HG02623 (cell line): ENCODE measurements around the gene SMNDC1.
"Not testable (repeated sequence)": the region's sequence is repeated elsewhere in the genome, so short reads cannot be mapped to it uniquely, and the experiment has no call there.

Source experiments
- ATAC-seq: cut with Tn5 transposase; IDR thresholded peaks from one replicate; pipeline ENCODE4 v1.9.1; 2021; ENCODE audit warnings: moderate library complexity; ENCODE audit not compliant: unreplicated experiment

The SMNDC1 gene

DNA sequence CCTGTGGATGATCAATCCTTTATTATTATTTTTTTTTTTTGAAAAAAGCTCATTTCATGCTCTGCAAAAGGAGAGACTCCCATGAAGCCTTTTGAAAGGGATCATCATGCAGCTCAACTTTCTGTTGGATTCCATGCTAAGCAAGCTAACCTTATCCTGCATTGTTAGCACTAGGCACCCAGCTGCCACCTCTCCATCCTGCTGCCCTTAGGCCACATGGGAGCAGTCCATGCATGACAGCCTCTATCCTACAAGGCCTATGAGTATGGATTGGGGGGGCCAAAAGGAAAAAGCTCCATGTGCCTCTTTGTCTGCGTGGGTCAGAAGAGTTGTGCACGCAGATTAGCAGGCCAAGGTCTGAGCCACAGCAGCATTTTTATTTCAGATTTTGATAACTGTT, 19.2 kb downstream of the SMNDC1 start:
- ATAC-seq, result no peak

DNA sequence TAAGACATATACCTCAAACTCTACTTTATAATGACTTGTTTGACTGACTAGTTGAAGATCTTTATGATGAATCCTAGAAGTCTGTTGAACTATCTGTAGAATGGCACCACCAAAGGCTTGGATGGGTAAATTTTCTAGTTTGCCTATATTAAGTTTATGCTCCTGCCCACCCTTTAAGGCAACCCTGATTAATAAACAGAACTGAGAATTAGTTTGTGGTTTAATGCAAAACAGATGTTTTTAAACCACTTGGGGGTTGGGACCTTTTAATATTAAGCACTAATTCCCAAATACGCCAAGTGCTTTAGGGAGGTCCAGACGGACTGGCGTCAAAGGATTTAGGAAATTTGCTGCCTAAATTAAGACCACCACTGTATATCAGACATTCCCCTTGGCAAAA, 20.5 kb downstream of the SMNDC1 start:
- no peak for ATAC-seq

DNA sequence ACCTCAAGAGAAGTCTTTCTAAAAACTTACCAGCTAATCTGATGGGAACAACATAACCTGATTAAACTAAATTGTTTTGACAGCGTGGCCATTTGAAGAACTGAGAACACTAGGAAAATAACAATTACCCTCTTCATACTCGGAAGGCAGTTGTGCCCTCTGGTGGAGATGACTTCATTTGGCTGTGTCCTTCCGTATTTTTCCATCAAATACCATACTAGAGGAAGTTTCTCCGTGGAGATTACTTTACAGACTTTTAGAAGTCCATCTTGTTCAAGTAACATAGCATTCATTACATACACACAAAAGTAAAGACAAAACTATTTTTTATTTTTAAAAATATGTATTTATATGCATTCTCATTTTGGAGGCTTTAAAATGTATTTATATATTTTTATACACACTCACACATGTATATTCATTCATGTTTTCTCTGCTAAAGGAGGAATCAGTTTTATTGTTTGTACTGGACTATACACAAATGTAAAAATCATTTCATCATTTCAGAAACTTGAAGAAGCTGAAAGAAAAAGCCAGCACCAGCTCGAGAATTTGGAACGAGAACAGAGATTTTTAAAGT, 25.2 kb downstream of the SMNDC1 start:
- no peak for ATAC-seq

DNA sequence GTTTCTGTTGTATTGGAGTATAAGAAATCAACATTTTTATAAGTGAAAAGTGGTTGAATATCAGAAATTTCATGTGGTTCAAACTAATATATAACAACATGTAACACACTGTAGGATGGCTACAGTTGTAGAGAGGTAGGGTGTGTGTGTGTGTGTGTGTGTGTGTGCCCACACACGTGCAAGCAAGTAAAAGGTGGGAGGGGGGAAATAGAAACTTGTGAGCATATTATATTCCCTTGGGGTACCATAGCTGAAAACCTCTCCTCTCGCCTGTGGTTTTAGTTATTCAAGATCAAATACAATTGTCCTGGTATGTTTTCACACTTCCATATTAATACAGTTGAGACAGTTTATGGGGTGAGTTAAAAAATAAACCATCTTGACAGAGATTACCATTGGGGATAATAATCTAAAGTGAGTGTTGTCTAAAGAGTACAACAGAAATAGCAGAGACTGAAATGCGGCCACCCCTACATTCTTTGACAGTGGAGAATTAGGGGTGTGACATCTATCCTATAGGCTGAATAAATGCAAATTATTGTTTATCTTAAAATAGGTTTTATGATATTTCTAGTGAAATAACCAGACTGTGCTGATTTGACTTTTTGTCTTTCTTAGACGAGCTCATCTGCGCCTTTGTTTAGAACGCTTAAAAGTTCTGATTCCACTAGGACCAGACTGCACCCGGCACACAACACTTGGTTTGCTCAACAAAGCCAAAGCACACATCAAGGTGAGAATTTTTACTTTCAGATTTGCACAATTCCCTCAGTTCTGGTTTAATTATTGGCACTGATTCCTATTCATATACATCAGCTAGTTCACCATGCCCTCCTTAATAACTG, 25.9 kb downstream of the SMNDC1 start:
- ATAC-seq, result no peak

DNA sequence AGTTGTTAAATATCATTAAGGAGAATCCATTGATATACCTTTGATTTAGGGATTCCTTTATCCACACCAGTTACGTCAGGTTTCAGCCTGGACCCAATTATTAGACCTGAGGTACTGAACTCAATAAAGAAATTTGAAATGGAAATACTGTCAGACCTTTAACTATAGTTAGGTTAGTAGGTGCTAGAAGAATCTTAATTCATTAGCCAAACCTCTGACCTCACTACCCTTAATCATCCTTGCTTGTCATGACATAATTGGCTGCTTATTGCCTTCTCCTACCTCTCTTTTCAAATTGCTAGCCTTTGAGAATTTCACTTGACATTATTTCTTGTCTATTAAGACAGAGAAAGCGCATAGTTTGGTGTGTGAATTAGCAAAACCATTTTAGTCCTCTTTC, 27.1 kb downstream of the SMNDC1 start:
- no peak for ATAC-seq

DNA sequence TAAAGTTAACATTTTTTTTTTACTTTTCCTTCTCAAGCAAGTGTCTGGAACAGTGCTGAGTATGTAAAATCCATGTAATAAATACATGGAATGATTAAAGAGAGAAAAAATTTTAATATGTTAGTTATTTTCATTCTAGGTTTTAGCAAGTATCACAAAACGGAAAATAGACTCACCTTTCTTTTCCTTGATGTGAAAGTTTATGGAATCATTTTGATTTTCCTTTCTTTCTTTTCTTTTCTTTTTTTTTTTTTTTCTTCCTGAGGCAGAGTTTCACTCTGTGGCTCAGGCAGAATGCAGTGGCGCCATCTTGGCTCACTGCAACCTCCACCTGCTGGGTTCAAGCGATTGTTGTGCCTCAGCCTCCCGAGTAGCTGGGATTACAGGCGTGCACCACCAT, 28.1 kb downstream of the SMNDC1 start:
- ATAC-seq, result no peak

DNA sequence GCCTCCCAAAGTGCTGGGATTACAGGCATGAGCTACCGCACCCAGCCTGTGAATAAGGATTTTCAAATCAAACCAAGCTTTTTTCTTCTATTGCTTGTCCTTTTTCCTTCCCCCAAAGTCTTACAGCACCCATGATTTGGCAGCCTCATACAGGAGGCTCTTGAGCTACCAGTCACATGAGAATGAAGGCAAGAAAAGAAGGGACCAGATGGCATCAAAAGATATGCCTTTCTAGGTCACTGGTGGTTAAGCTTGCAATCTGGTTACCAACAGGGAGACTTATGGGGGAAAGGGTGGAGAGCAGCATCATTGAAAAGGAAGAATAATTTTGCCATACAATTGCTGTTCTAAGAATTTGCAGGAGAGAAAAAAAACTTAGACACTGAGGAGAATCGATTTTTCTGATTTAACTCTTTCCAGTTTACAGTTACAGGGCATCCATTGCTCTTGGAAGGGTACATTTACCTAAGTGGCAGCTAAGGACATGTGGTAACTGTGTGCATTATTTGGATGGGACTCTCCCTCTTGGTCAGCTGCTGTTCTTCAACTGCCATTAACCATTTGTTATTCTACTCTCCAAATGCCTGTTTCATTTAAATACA, 29.5 kb downstream of the SMNDC1 start:
- no peak for ATAC-seq

DNA sequence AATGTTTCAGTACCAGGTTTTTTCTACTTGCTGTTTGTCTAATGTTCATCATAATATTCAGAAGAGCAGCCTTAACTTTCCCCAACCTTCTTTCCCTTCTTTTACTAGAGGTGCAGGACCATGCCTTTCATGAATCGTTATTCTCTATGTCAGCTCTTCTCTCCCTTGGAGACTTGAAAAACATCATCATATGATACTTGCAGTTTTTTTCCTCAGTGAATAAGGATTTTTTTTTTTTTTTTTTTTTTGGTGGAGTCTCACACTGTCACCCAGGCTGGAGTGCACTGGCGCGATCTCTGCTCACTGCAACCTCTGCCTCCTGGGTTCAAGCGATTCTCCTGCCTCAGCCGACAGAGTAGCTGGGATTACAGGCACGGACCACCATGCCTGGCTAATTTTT, 30.1 kb downstream of the SMNDC1 start:
- no peak for ATAC-seq

DNA sequence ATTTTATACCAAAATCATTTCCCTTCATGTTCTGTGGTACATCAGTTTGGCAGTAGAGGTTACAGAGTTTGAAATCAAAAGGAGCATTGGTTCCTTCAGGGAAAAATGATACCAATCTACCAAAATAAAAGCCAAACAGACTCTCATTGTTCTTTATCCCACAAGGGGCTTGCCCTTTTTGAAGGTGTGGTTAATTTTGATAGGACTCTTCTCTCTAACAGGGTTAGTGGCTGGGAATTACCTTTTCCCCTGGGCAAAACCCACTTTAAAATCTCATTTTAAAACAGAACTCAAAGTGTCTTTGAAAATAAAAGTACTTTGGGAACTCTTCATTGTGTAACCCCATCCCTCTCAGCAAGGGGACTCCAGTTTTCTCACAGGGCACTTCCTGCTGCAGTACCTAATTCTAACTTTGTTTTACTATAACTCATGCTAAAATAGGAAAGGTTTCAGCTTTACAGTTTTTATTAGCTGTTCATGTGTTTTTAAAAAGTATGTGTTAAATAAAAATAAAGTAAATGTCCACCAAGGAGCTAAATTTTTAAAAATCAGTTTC, 30.6 kb downstream of the SMNDC1 start:
- ATAC-seq, result no peak

DNA sequence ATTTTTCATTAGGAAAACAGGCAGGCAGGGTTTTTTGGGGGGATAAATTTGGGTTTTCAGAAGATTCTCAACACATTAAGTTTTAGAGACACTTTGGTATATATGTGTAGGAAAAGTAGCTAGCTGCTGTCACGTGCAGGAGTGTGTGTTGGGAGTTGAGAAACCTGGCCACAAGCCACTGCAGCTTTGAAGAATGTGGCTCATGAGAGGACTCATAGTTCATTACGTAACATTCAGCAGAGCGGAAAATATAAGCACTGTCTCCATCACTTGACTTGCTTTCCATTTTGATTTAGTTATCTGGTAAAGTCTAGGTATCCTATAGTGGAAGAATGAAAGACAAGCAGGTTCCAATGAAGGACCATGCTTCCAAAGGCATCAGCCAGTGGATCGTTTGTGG, 31.2 kb downstream of the SMNDC1 start:
- ATAC-seq, result no peak

DNA sequence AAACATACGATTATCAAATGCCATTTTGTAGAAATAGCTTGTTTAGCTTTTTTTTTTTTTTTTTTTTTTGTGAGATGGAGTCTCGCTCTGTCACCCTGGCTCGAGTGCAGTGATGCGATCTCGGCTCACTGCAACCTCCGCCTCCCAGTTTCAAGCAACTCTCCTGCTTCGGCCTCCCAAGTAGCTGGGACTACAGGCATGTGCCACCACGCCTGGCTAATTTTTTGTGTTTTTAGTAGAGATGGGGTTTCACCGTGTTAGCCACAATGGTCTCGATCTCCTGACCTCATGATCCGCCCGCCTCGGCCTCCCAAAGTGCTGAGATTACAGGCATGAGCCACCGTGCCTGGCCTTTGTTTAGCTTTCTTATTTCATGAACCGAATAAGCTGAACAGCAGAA, 31.7 kb downstream of the SMNDC1 start:
- not testable (repeated sequence) for ATAC-seq

DNA sequence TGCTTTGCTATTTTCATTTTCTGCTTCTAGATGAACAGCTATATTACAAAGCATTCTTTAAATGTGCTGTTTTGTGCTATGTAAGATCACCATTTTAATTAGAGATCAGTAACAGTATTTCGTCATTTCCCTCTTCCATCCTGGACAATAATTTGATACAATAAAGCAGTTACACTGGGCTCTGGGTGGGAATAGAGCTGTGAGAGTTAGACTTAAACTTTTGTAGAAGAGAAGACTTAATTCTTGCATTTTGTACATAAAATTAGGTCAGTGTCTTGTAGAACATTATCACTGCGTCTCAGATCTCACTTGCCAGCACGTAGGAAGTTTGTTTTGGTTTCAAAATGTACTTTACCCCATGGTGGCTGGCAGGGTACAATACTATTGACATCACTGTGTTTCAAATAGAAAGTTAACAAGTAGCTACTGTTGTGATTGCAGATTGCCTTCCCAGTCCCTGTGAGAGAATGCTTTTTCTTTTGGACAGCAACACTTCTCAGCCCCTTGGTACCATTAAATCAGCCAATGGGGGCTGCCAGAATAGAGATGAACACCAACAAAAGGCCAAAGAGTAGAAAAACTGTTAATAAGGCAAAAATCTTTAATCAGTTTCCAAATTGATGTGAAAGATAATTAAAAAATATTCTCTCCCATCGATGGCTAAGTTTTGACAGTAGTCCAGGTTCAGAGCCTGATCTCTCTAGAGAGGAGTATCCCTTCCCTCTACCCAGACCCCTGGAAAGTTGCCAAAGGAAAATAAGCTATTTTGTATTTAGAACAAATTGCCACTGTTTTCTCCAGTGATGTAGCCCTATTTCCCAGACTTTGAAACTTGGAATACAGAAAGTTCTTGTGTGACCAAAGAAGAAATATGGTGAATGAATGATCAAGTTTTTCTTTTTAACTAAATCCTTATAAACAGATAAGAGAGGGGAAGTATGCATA, 35.1 kb downstream of the SMNDC1 start:
- no peak for ATAC-seq

DNA sequence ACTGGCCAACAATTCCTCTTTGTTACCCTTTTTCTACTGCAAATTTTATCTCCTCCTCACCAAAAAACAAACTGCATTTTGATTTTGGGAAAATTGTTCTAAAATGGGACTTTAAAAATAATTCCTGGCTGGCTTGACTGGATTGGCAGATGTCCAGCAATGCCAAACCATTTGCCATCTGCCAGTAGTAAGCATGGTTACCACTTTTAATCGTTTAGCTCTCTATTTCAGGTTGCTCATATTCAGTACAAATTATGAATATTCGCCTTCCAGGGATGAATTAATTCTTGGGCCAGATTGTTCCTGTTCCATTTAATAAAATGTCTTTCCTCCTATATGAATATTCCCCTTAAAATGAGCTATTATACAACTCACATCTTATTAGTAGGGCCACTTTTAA, 35.7 kb downstream of the SMNDC1 start:
- ATAC-seq, result no peak

DNA sequence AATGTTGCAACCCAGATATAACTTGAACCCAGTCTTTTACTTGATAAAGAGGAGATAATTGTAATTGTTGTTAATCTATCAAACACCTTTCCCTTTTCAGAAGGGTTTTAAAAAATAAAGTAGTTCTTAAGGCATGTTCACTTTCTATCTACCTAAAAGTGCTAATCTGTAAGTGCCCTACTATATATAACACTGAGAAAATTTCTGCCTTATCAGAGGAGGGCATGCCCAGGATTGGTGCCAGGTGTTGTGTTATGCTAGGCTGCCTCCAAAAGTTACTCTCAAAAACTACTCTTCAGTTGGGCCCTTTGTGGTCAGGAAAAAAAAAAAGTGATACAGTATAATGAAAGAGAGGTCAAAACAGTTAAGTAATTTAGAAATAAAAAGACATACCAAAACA, 36.3 kb downstream of the SMNDC1 start:
- no peak for ATAC-seq

DNA sequence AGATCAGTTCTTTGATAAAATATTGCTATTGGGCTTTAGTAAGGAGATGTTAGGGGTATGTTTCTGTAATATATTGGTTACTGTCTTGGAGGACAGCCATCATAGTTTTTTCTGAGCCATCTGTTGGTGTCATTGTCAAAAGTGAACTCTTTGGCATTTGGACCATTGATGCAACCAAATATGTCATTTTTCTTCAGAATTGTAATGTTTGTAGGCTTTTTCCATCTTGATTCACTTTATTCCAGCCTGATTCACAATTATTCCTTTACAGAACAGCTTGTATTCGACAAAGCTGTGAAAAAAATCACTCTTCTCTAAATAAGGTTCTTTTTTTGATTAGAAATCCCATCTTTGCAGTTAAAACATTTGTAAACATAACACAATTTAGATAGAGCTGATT, 37.4 kb downstream of the SMNDC1 start:
- ATAC-seq, result no peak

DNA sequence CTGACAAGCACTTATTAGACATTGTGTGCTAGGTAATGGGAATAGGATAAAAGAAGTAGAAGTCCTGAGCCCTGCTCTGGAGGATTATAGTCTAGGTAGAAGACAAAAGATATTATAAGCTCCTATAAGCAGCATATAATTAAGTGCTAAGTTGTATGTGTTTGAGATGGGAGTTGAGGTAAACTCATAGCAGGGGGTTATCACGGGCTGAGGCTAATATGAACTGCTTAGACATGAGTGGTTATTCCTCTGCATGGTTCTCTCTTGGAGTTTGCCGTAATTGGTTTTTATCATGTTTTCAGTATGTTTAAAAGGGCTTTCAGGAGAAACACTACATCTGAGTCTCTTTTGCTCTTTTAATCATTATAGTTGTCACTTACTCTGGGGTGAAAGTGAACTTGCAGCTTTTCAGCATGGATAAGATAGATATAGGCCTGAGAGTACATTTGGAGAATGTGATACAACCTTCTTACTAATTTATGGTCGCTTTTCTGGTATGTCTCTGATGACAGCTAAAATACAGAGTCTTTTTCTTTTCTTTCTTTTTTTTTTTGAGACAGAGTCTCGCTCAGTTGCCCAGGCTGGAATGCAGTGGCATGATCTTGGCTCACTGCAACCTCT, 39.0 kb downstream of the SMNDC1 start:
- ATAC-seq, result no peak

DNA sequence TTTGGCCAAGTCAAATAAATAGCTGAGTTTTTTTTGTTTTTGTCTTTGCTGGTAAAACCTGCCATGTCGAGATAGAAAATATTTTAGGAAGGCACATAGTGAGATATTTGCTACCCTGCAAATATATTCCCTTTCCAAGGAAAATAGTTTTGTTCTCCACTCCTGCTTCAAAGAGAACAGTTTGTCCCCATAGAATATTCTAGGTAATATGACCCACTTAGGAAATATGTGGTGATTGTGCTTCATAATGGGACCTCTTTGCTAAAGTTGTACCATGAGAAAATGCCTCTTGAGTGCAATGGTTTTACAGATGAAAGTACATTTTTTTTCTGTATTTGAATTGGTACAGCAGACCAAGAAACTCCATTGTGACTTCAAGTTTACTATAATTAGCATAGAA, 41.6 kb downstream of the SMNDC1 start:
- ATAC-seq, result no peak

DNA sequence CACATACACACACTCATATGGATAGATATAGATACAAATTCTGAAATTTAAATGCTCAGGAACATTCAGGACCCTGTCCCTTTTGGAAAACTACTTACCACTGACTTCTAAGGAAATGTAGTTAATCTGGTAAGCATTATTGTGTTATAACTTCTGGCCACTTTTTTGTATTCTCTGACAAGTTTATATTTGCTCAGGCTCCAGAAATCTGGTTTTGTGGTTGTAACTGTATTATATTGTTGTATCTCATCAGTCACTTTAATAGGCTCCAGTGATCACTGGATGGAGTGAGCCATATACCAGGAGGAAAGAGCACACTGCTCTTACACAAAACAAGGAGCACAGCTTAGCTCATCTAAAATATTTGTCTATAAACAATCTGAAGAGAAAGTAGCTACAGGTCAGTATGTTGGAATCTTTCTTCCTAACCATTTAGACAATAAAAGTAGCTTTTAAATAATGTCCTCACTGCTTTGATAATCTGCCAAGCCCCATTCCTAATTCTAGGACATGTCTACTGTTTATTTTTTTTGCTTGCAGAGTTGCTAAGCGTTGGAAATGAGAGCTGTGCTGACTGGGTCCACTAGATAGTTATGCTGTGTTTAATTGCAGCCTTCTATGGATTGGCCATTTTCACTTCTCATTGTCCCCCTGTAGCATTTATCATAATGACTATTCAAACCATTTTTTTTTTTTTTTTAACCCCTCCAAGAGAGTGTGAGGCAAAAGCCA, 43.8 kb downstream of the SMNDC1 start:
- ATAC-seq, result no peak

DNA sequence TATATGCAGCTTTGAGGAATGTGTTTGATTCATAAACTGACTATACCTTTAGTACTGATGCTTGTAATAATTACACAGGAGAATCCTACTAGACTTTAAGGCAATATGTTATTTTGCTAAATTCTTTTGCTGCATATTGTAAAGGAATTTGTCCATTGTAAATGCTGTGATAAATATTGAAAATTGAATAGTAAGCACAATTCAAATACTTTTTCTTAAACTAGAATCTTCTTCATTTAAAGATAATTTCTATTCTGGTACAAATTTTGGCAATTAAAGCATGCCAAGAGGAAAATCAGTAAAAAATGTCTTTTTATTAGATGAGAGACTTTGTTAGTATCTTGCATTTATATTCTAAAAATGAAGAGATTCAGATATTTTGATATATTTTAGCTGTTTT, 45.4 kb downstream of the SMNDC1 start:
- ATAC-seq, result no peak

DNA sequence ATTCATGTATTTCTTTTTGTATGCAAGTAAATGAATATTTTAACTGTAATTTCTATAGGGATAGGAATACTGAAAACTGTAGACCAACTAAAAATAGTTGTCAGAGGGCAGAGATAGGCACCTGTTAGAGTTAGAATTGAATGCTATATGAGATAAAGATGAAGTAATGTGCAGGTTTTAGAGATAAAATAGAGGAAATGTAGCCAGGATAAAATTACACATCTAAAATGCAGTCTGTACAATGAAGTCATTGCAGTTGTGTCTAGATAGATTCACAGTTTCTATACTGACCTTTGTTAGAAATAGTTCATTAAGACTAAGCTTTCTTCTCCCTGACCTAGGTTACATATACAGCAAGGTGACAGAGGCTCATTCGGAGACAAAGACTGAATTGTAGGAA, 46.2 kb downstream of the SMNDC1 start:
- no peak for ATAC-seq
